ENCODE results near the gene BTBD9. TPM values are rescaled to one million over a fixed set of nuclear protein-coding genes. Genes with fewer than 3 reads are reported as not detected.

BTBD9 gene
- total and polyA plus RNA-seq, 9 of the 15 experiments (the other 6 are each of a cell fraction or from before 2014, with no cell fraction given) = 0.08 to 1.6 (median 0.58) TPM

- Histone ChIP-seq H3K27me3 (ENCODE audit: control insufficient read depth in 2 of 2, insufficient read depth in 2 of 2, low read length in 2 of 2) (peaks cover 14 to 22% of the 10 kb centered on the region in 2 experiments; a peak in 4 of 5 replicates), H3K4me2 (ENCODE audit: insufficient read depth, low read length) (no peak overlapping the region), H3K9me1 (ENCODE audit: control insufficient read depth, insufficient read depth, low read length) (no peaks in the 10 kb centered on the region), H3K27ac (ENCODE audit: extremely low read depth, low read depth, low read length) (no peak overlapping the region), H3K79me2 (ENCODE audit: control insufficient read depth, insufficient read depth, low read length) (no peaks in the 10 kb centered on the region), H3K4me1 (replicated peaks in 1 of 2; ENCODE audit: control insufficient read depth in 2 of 2, insufficient read depth in 2 of 2, low read length in 2 of 2) (no peaks in the 10 kb centered on the region), H4K20me1 (replicated peaks; ENCODE audit: control insufficient read depth, insufficient read depth, low read length) (no peaks in the 10 kb centered on the region), H2AFZ (ENCODE audit: low read depth, low read length) (no peak overlapping the region), H3K36me3 (ENCODE audit: control insufficient read depth, insufficient read depth, low read length) (no peaks in the 10 kb centered on the region), H3K9me3 (replicated peaks; ENCODE audit: control insufficient read depth, insufficient read depth, low read depth, low read length) (no peaks in the 10 kb centered on the region), H3K9ac (ENCODE audit: insufficient read depth in 1 of 2, low read depth in 2 of 2, low read length in 2 of 2) (no peak overlapping the region), H3K4me3 (no peak overlapping the region)
- intact Hi-C loops (cut with micrococcal nuclease) = no loop called here
- no TSS peak for BruUV-seq (replicated peaks)
- DNase-seq (ENCODE audit: extremely low read depth in 1 of 4, low spot score in 3 of 4) (no peak), ATAC-seq (no peak), FAIRE-seq (no peak)
- POLR2A ChIA-PET = interaction anchor here (1.6 to 1.8 kb wide), 2 partner anchors 9 to 57 kb away, joined by 3 to 8 read pairs; no protein-coding TSS in a partner anchor
- WGBS (ENCODE audit: insufficient coverage, low coverage, missing lambda C conversion rate) = 4% methylated on average over 5 of the region's 5 CpGs
- in situ Hi-C loops (cut with MboI) = no loop called here
- CTCF ChIA-PET (ENCODE audit: low intra/inter-chr PET ratio) = no interaction called here
- TF ChIP-seq ETS2 (tag; IDR thresholded peaks at IDR 0.05; ENCODE audit: borderline replicate concordance, poor library complexity, severe bottlenecking) = no peak
- no peak for TF ChIP-seq SMAD3 (CRISPR knock-in tag; conservative IDR thresholded peaks at IDR 0.05)
- no peak for TF ChIP-seq SIRT6 (IDR thresholded peaks at IDR 0.05; ENCODE audit: low read depth, low read length)
- TF ChIP-seq ZNF24 (IDR thresholded peaks at IDR 0.05) = no peak
- no peak for TF ChIP-seq SAFB (IDR thresholded peaks at IDR 0.05; ENCODE audit: borderline replicate concordance, low read depth, low read length)
- no peak for TF ChIP-seq ZNF551 (CRISPR knock-in tag; IDR thresholded peaks at IDR 0.05)
- no peak for TF ChIP-seq SRSF1 (IDR thresholded peaks at IDR 0.05; ENCODE audit: low read depth, low read length)
- TF ChIP-seq DNMT1 (IDR thresholded peaks at IDR 0.05) = no peak
- TF ChIP-seq ZNF696 (CRISPR knock-in tag; conservative IDR thresholded peaks at IDR 0.05) = no peak
- TF ChIP-seq CCNT2 (IDR thresholded peaks at IDR 0.05; ENCODE audit: borderline replicate concordance, extremely low read depth, insufficient read length, low read depth, low read length) = no peak
- no peak for TF ChIP-seq TGIF2 (CRISPR knock-in tag; IDR thresholded peaks at IDR 0.05)
- no peak for TF ChIP-seq CEBPB (tag; IDR thresholded peaks at IDR 0.05)
- no peak for TF ChIP-seq ARID3B (CRISPR knock-in tag; IDR thresholded peaks at IDR 0.05; ENCODE audit: borderline replicate concordance)
- TF ChIP-seq ZNF146 (CRISPR knock-in tag; IDR thresholded peaks at IDR 0.05; ENCODE audit: unreplicated experiment) = no peak
- TF ChIP-seq PBX2 (CRISPR knock-in tag; IDR thresholded peaks at IDR 0.05; ENCODE audit: low read depth) = no peak
- no peak for TF ChIP-seq PBX2 (tag; conservative IDR thresholded peaks at IDR 0.05; ENCODE audit: low read depth)
- no peak for TF ChIP-seq SUPT5H (IDR thresholded peaks at IDR 0.05)
- TF ChIP-seq ZNF395 (CRISPR knock-in tag; IDR thresholded peaks at IDR 0.05) = no peak
Measured at GRCh38 chr6:38512211-38512610, 127.5 kb downstream of the BTBD9 start.
